Measurements from ENCODE around the gene ASRGL1.
"Not testable (repeated sequence)": the region's sequence is repeated elsewhere in the genome, so short reads cannot be mapped to it uniquely, and the experiment has no call there.

ASRGL1 gene

GRCh38 chr11:62315431-62315830, 21.8 kb upstream of the ASRGL1 start:
- H3K36me3 ChIP-seq, result no peaks in the 10 kb centered on the region
- no peaks in the 10 kb centered on the region for H3K4me1 ChIP-seq
- H3K4me3 ChIP-seq (ENCODE audit: low read depth, low read length), result no peak overlapping the region
- no peaks in the 10 kb centered on the region for H3K9me3 ChIP-seq
- no peak for TF ChIP-seq CTCF (IDR thresholded peaks at IDR 0.05; ENCODE audit: low read depth, low read length)
- no peaks in the 10 kb centered on the region for H3K27me3 ChIP-seq
- no peak for DNase-seq

GRCh38 chr11:62322524-62322923, 14.7 kb upstream of the ASRGL1 start:
- no peaks in the 10 kb centered on the region for H3K36me3 ChIP-seq
- H3K4me1 ChIP-seq, result no peaks in the 10 kb centered on the region
- TF ChIP-seq CTCF (IDR thresholded peaks at IDR 0.05; ENCODE audit: low read depth, low read length), result no peak
- H3K4me3 ChIP-seq (ENCODE audit: low read depth, low read length), result no peak overlapping the region
- H3K9me3 ChIP-seq, result no peaks in the 10 kb centered on the region
- no peak for DNase-seq
- H3K27me3 ChIP-seq, result no peaks in the 10 kb centered on the region

GRCh38 chr11:62324731-62325556, 12.3 kb upstream of the ASRGL1 start:
- no peaks in the 10 kb centered on the region for H3K27me3 ChIP-seq
- no peaks in the 10 kb centered on the region for H3K4me1 ChIP-seq
- H3K4me3 ChIP-seq (ENCODE audit: low read depth, low read length), result no peak overlapping the region
- no peaks in the 10 kb centered on the region for H3K36me3 ChIP-seq
- H3K9me3 ChIP-seq, result no peaks in the 10 kb centered on the region
- peak; percentile 60 for DNase-seq
- TF ChIP-seq CTCF (IDR thresholded peaks at IDR 0.05; ENCODE audit: low read depth, low read length), result peak; percentile 76

- not testable (repeated sequence) for H3K9me3 ChIP-seq; H3K4me1 ChIP-seq; H3K36me3 ChIP-seq; H3K4me3 ChIP-seq (ENCODE audit: low read depth, low read length); H3K27me3 ChIP-seq; DNase-seq
Measured at GRCh38 chr11:62325781-62326180, 11.5 kb upstream of the ASRGL1 start.

DNA sequence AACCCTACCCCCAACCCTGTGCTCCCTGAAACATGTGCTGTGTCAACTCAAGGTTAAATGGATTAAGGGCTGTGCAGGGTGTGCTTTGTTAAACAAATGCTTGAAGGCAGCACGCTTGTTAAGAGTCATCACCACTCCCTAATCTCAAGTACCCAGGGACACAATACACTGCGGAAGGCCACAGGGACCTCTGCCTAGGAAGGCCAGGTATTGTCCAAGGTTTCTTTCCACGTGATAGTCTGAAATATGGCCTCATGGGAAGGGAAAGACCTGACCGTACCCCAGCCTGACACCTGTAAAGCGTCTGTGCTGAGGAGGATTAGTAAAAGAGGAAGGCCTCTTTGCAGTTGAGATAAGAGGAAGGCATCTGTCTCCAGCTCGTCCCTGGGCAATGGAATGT, 10.5 kb upstream of the ASRGL1 start:
- not testable (repeated sequence) for H3K9me3 ChIP-seq; H3K4me3 ChIP-seq (ENCODE audit: low read depth, low read length); H3K27me3 ChIP-seq; H3K4me1 ChIP-seq; DNase-seq; H3K36me3 ChIP-seq

GRCh38 chr11:62327541-62327940, 9.7 kb upstream of the ASRGL1 start:
- not testable (repeated sequence) for H3K27me3 ChIP-seq; H3K36me3 ChIP-seq; H3K9me3 ChIP-seq; DNase-seq; H3K4me1 ChIP-seq; H3K4me3 ChIP-seq (ENCODE audit: low read depth, low read length)

- H3K9me3 ChIP-seq; H3K4me3 ChIP-seq (ENCODE audit: low read depth, low read length); H3K36me3 ChIP-seq; H3K4me1 ChIP-seq; H3K27me3 ChIP-seq; DNase-seq: not testable (repeated sequence)
Measured at GRCh38 chr11:62331264-62331663, 6.0 kb upstream of the ASRGL1 start.

DNA sequence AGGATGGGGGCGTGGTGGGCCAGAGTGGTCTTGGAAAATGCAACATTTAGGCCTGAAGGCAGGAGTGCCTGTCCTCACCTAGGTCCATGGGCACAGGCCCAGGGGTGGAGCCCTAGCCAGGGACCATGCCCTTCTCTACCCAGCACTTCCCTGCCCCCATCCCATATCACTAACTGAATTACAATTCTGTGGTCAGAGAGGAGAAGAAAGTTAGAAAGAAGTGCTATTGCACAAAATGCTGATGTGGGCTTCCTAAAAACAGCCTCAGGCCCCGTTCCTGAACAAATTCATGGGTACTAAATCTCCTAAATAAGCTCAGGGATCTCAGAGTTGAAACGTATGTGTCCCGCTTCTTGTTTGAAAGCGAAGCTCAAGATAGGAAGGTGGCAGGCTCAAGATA, 3.5 kb upstream of the ASRGL1 start:
- Histone ChIP-seq H3K27me3 (no peaks in the 10 kb centered on the region), H3K4me3 (ENCODE audit: low read depth, low read length) (no peak overlapping the region), H3K4me1 (no peaks in the 10 kb centered on the region), H3K36me3 (no peaks in the 10 kb centered on the region), H3K9me3 (no peaks in the 10 kb centered on the region)
- no peak for TF ChIP-seq CTCF (IDR thresholded peaks at IDR 0.05; ENCODE audit: low read depth, low read length)
- DNase-seq, result no peak

DNA sequence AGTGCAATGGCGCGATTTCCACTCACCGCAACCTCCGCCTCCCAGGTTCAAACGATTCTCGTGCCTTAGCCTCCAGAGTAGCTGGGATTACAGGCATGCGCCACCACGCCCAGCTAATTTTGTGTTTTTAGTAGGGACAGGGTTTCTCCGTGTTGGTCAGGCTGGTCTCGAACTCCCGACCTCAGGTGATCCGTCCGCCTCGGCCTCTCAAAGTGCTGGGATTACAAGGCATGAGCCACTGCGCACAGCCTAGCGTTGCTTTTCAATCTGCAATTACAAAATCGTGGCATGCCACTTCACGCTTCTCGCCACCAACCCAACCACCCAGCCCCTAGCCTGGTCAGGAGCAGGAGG, 322 bp upstream of the ASRGL1 start:
- not testable (repeated sequence) for H3K36me3 ChIP-seq, H3K9me3 ChIP-seq, DNase-seq, H3K27me3 ChIP-seq, H3K4me1 ChIP-seq
- peak overlapping the region; percentile 74 for H3K4me3 ChIP-seq (ENCODE audit: low read depth, low read length)

All from BE2C (cell line).